Retinal pigment epithelial cell (primary cell): Measurements from ENCODE around the gene SLC5A6.

Experiments used
- DNase-seq: peaks from one replicate; pipeline ENCODE4 v3.0.0-alpha.2; 2010; ENCODE audit warnings: low read depth
- H3K4me3 ChIP-seq: 2 replicates; pipeline ENCODE4 v1.5.1; 2011; ENCODE audit warnings: mild to moderate bottlenecking, low read length, control low read depth, moderate library complexity
- TF ChIP-seq, protein P1 (sequence below): conservative IDR thresholded peaks from 2 replicates; pipeline ENCODE4 v1.5.1; 2011; ENCODE audit warnings: low read depth, low read length, control low read depth, inconsistent platforms

SLC5A6 gene

DNA sequence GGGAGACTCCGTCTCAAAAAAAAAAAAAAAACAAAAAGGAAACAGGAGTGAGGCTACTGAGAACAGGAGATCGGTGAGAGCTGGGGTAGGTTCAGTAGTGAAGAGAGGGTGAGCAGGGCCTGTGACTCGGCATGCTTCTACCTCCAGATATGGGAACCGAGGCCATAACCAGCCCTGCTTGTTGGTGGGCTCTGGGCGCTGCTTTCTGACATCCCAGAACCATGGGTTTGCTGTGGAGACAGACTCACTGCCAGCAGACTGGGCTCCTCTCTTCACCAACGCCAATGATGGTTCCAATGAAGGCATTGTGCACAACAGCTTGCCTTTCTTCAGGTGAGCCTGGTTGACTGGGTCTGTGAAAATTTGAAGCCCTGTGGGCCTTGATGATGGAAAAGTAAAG, 11.3 kb upstream of the SLC5A6 start:
- TF ChIP-seq, protein P1, sequence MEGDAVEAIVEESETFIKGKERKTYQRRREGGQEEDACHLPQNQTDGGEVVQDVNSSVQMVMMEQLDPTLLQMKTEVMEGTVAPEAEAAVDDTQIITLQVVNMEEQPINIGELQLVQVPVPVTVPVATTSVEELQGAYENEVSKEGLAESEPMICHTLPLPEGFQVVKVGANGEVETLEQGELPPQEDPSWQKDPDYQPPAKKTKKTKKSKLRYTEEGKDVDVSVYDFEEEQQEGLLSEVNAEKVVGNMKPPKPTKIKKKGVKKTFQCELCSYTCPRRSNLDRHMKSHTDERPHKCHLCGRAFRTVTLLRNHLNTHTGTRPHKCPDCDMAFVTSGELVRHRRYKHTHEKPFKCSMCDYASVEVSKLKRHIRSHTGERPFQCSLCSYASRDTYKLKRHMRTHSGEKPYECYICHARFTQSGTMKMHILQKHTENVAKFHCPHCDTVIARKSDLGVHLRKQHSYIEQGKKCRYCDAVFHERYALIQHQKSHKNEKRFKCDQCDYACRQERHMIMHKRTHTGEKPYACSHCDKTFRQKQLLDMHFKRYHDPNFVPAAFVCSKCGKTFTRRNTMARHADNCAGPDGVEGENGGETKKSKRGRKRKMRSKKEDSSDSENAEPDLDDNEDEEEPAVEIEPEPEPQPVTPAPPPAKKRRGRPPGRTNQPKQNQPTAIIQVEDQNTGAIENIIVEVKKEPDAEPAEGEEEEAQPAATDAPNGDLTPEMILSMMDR = no peak
- H3K4me3 ChIP-seq = no peak overlapping the region
- DNase-seq = no peak

DNA sequence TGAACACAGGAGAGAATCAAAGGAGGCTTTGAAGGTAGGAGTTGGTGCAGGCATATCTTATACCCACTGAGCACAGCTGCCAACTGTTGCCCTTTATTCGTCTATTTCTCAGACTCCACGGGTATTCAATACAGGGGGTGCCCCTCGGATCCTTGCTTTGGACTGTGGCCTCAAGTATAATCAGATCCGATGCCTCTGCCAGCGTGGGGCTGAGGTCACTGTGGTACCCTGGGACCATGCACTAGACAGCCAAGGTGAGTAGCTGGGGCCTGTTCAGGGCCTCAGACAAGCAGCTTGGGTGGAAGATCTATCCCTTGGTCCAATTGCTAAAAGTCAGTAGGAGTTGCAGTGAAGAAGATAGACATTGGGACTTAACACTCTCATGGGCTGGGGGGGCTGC, 10.3 kb upstream of the SLC5A6 start:
- TF ChIP-seq, protein P1 = no peak

DNA sequence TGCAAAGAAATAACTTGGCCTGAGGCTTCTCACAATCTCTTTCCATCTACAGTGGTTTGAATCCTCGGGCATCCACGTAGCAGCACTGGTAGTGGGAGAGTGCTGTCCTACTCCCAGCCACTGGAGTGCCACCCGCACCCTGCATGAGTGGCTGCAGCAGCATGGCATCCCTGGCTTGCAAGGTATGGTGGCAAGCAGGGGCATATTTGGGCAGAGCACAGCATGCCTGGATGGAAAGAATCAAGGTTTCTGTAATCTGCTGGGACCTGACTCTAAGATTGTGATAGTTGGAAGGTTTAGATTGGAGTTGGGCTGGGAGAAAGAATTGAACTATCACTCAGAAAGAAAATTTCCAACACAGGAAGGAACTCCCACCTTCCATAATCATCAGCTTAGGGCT, 9.1 kb upstream of the SLC5A6 start:
- TF ChIP-seq, protein P1 = no peak
- H3K4me3 ChIP-seq = no peak overlapping the region
- DNase-seq = no peak

More for the DNA sequence above, 10.3 kb upstream of the SLC5A6 start:
- no peak for DNase-seq
- H3K4me3 ChIP-seq = no peak overlapping the region

DNA sequence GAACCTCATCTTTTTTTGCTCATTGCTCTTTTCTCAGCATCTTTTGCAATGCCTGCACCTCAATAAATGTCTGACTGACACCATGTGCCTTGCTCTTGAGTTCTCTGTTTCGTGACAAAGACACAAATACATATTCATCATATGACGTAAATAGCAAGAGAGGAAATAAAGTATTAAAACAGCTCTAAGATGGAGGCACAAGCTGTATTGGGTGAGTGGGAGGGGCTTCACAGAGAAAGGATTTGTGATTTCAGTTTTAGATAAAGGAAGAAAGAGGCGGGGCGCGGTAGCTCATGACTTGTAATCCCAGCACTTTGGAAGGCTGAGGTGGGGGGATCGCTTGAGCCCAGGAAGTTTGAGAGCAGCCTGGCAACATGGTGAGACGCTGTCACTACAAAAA, 8.0 kb upstream of the SLC5A6 start:
- TF ChIP-seq, protein P1 = no peak
- no peak for DNase-seq
- no peak overlapping the region for H3K4me3 ChIP-seq

DNA sequence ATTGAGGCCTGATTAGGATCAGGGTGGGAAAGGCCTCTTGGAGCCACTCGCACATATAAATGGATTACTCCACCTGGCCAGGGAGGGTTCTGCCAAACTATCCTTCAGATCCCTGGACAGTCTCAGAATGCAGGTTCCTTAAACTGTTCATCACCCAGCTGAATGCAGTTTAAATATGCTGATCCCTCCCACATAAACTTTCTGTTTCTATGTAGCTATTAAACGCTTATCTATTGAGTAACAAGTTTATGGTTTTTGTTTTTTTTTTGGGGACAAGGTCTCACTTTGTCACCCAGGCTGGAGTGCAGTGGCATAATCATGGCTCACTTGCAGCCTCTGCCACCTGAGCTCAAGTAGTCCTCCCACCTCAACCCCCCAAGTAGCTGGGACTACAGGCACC, 7.0 kb upstream of the SLC5A6 start:
- TF ChIP-seq, protein P1 = no peak
- H3K4me3 ChIP-seq = no peak overlapping the region
- no peak for DNase-seq

DNA sequence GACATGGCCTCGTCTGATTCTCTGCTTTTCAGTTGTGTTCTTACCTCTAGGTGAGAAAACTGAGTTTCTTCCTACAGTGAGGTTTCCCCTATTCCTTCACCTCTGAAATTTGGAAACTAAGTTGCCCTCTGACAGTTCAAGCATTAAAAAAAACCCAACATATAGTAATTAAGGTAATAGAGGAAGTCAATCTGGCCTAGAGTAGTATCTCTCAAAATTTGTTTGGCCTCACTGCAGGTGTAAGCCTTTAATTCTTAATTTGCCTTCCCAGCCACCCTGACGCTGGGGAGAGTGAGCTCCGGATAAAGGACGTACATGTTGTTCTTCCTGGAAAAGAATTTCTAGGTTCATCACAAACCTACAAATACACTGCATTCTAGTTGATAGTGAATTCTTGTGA, 6.5 kb upstream of the SLC5A6 start:
- no peak overlapping the region for H3K4me3 ChIP-seq
- TF ChIP-seq, protein P1 = no peak
- DNase-seq = no peak

DNA sequence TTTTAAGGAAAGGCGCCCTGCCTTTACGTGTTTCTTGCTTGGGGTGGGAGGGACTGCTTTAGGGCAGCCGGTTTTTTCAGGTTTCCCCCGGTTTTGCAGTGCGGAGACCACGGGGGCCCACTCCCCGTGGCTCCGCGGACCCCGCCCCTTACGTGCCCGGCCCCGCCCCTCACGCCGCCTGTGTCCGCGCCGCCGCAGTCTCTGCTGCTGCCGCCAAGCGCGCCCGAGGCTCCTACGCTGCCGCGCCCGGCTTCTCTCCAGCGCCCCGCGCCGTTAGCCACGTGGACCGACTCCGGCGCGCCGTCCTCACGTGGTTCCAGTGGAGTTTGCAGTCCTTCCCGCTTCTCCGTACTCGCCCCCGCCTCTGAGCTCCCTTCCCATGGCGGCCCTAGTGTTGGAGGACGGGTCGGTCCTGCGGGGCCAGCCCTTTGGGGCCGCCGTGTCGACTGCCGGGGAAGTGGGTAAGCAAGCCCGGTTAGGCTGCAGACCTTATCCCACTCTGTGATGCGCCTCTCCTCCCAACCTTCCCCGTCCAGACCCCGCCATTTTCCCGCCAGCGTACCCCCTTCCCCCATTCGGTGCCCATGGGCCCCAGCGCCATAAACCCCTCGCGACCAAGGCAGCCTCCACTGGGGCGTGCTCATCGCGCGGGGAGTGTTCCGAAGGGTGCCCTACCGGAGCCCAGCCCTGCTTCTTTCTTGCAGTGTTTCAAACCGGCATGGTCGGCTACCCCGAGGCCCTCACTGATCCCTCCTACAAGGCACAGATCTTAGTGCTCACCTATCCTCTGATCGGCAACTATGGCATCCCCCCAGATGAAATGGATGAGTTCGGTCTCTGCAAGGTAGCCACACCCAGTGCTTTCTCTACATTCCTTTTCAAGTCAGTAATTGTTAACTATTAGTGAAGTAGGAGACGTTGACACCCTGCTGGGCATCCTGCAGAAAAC, 5.4 kb upstream of the SLC5A6 start, which contains the start of gene CAD:
Gene CAD, plus strand, starts transcription at position 197 of the 949 bp plus-strand sequence. Its CDS starts 183 bp downstream, at position 380.
- H3K4me3 ChIP-seq = peak within 1 kb of the TSS; percentile 74
- no peak for DNase-seq
- TF ChIP-seq, protein P1 = peak; percentile 15
